K562 (cell line): Measurements from ENCODE around the gene TMEM88. TPM values are rescaled to one million over a fixed set of nuclear protein-coding genes. Genes with fewer than 3 reads are reported as not detected.

Experiments used
- CBX1 ChIP-seq: sonication (generic); IDR thresholded peaks from 2 replicates; pipeline ENCODE4 v1.6.1; 2016; ENCODE audit warnings: antibody characterized with exemption, low read depth, mild to moderate bottlenecking
- ELF2 ChIP-seq: fragments of 250-450 bp; sonication (Bioruptor Pico); IDR thresholded peaks from 2 replicates; pipeline ENCODE4 v1.5.0; 2021; ENCODE audit warnings: mild to moderate bottlenecking
- HDAC2 ChIP-seq: fragments of 450-650 bp; IDR thresholded peaks from 2 replicates; pipeline ENCODE4 v1.6.1; 2016; ENCODE audit warnings: mild to moderate bottlenecking
- MIER1 ChIP-seq: fragments of 450-650 bp; IDR thresholded peaks from 2 replicates; pipeline ENCODE4 v1.6.1; 2016; ENCODE audit warnings: antibody characterized with exemption, mild to moderate bottlenecking, low read depth
- POLR2AphosphoS2 ChIP-seq: IDR thresholded peaks from 2 replicates; pipeline ENCODE4 v1.6.1; 2012; ENCODE audit warnings: low read length, improper control_type of control experiment
- RFX5 ChIP-seq: IDR thresholded peaks from 2 replicates; pipeline ENCODE4 v1.6.1; 2011; ENCODE audit warnings: low read depth, mild to moderate bottlenecking, improper control_type of control experiment, low read length
- TRIM24 ChIP-seq, 2 experiments: fragments of 450-650 bp; IDR thresholded peaks; 2 replicates each; pipeline ENCODE4 v1.6.1; 2016
- ZNF23 ChIP-seq: fragments of 250-450 bp; sonication (Bioruptor Pico); IDR thresholded peaks from 2 replicates; pipeline ENCODE4 v1.4.0; 2020; ENCODE audit warnings: mild to moderate bottlenecking
- ZNF668 ChIP-seq: fragments of 250-450 bp; sonication (Bioruptor Pico); IDR thresholded peaks from 2 replicates; pipeline ENCODE4 v1.8.0; 2022; ENCODE audit warnings: mild to moderate bottlenecking, inconsistent platforms
- ZNF79 ChIP-seq: fragments of 250-450 bp; sonication (Bioruptor Pico); IDR thresholded peaks from 2 replicates; pipeline ENCODE4 v1.4.0; 2020; ENCODE audit warnings: low read depth, mild to moderate bottlenecking, moderate library complexity
- polyA plus RNA-seq, 8 experiments: library from polyadenylated mRNA; depleted of rRNA in 4 of 8; stranded (reverse) in 5 of 8; unstranded in 3 of 8; fragments of >200 nt; fragmentation: Nextera tagmentation in 2 of 8; fragmentation: Illumina TruSeq in 1 of 8; extraction: Ambion mirVana in 2 of 8; extraction: Trizol in 1 of 8; gene quantifications; 2 replicates each; pipeline versions ENCODE4 v1.2.1 to v1.2.3, GENCODE V29; 2011 to 2014; ENCODE audit warnings: inconsistent platforms in 1 of 8, missing spikeins in 1 of 8
- total RNA-seq, 7 experiments: library from RNA; depleted of rRNA in 6 of 7; stranded (reverse); fragments of >200 nt in 6 of 7; fragmentation: Illumina TruSeq in 2 of 7; extraction: Trizol in 2 of 7; gene quantifications; 2 replicates each; pipeline versions ENCODE4 v1.2.1 to v1.2.3, GENCODE V29; 2011 to 2021; ENCODE audit warnings: low replicate concordance in 1 of 7
- TF ChIP-seq, protein P1 (sequence below): fragments of 450-650 bp; IDR thresholded peaks from 2 replicates; pipeline ENCODE4 v1.6.1; 2016; ENCODE audit warnings: low read depth
- TF ChIP-seq, protein P2 (sequence below): sonication (generic); formaldehyde crosslinking; IDR thresholded peaks from 2 replicates; pipeline ENCODE4 v1.8.0; 2022; ENCODE audit warnings: missing genetic modification reagents, mild to moderate bottlenecking, moderate library complexity, borderline replicate concordance
- TF ChIP-seq, protein P3 (sequence below): sonication (generic); formaldehyde crosslinking; IDR thresholded peaks from 2 replicates; pipeline ENCODE4 v1.9.0; 2022; ENCODE audit warnings: mild to moderate bottlenecking, missing genetic modification reagents
- TF ChIP-seq, protein P4 (sequence below), 2 experiments: fragments of 450-650 bp in 1 of 2; IDR thresholded peaks; 2 replicates each; pipeline ENCODE4 v1.6.1; 2011 to 2017; ENCODE audit warnings: low read depth in 2 of 2, antibody characterized with exemption in 1 of 2, borderline replicate concordance in 1 of 2, low read length in 1 of 2, mild to moderate bottlenecking in 1 of 2, mixed read lengths in 1 of 2; ENCODE audit not compliant: control insufficient read depth in 1 of 2

The TMEM88 gene
- total and polyA plus RNA-seq, 9 of the 15 experiments (the other 6 are each of a cell fraction or from before 2014, with no cell fraction given) = 0.10 to 1.4 (median 0.36) TPM; not detected in 3

DNA sequence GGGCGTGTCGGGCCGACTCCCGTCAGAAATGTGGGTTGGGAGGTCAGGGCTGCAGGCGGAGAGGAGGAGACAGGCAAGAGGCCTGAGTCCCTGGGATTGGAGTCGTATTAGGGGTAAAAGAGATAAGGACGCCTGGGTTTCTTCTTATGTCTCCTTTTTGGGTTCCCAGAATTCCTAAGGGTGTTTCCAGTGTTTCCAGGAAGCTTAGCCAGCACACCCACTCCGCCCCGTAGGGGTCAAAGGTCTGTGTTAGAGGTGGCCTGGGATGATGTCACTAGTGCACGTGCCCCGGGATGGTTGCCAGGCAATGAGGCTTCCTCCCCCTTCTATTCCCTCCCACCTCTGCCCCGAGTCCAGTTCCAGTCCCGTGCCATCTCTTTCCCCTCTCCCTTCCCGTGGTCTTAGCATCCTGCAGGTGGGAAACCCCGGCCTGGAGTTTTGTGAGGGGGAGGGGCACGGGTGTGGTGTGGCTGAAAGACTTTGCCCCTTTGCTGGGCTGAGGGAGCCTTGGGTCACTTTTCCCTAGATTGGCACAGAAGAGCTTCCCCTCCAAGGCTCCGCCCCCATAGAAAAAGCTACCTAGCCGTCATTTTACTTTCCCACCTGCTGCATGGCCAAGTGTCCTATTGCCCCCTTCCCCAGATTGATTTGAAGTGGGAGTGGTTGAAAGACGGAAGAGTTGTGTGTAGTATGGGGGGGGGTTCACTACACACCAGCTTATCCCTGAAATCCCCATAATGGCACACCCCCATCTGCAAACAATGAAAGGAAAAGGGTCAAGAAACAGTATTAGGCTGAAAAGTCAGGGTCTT lies 18.1 kb upstream of the TMEM88 start (continued):
- TF ChIP-seq, protein P1, sequence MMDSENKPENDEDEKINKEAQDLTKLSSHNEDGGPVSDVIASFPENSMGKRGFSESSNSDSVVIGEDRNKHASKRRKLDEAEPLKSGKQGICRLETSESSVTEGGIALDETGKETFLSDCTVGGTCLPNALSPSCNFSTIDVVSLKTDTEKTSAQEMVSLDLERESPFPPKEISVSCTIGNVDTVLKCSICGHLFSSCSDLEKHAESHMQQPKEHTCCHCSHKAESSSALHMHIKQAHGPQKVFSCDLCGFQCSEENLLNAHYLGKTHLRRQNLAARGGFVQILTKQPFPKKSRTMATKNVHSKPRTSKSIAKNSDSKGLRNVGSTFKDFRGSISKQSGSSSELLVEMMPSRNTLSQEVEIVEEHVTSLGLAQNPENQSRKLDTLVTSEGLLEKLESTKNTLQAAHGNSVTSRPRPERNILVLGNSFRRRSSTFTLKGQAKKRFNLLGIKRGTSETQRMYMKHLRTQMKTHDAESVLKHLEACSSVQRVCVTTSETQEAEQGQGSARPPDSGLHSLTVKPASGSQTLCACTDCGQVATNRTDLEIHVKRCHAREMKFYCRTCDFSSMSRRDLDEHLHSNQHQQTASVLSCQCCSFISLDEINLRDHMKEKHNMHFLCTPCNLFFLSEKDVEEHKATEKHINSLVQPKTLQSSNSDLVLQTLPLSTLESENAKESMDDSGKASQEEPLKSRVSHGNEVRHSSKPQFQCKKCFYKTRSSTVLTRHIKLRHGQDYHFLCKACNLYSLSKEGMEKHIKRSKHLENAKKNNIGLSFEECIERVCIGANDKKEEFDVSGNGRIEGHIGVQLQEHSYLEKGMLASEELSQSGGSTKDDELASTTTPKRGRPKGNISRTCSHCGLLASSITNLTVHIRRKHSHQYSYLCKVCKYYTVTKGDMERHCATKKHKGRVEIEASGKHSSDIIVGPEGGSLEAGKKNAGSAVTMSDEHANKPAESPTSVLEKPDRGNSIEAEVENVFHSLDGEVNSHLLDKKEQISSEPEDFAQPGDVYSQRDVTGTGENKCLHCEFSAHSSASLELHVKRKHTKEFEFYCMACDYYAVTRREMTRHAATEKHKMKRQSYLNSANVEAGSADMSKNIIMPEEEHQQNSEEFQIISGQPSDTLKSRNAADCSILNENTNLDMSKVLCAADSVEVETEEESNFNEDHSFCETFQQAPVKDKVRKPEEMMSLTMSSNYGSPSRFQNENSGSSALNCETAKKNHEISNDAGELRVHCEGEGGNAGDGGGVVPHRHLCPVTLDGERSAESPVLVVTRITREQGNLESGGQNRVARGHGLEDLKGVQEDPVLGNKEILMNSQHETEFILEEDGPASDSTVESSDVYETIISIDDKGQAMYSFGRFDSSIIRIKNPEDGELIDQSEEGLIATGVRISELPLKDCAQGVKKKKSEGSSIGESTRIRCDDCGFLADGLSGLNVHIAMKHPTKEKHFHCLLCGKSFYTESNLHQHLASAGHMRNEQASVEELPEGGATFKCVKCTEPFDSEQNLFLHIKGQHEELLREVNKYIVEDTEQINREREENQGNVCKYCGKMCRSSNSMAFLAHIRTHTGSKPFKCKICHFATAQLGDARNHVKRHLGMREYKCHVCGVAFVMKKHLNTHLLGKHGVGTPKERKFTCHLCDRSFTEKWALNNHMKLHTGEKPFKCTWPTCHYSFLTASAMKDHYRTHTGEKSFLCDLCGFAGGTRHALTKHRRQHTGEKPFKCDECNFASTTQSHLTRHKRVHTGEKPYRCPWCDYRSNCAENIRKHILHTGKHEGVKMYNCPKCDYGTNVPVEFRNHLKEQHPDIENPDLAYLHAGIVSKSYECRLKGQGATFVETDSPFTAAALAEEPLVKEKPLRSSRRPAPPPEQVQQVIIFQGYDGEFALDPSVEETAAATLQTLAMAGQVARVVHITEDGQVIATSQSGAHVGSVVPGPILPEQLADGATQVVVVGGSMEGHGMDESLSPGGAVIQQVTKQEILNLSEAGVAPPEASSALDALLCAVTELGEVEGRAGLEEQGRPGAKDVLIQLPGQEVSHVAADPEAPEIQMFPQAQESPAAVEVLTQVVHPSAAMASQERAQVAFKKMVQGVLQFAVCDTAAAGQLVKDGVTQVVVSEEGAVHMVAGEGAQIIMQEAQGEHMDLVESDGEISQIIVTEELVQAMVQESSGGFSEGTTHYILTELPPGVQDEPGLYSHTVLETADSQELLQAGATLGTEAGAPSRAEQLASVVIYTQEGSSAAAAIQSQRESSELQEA = no peak
- no peak for TF ChIP-seq ZNF23 (CRISPR knock-in tag)
- 0 out of 4 replicates have a peak, but pooled peaks of 1 of the 2 experiments have one; percentile 47 for TF ChIP-seq TRIM24 (IDR thresholded peaks at IDR 0.05)
- no peak for TF ChIP-seq CBX1
- no peak for TF ChIP-seq ZNF668 (CRISPR knock-in tag)
- no peak for TF ChIP-seq MIER1
- TF ChIP-seq, protein P2, sequence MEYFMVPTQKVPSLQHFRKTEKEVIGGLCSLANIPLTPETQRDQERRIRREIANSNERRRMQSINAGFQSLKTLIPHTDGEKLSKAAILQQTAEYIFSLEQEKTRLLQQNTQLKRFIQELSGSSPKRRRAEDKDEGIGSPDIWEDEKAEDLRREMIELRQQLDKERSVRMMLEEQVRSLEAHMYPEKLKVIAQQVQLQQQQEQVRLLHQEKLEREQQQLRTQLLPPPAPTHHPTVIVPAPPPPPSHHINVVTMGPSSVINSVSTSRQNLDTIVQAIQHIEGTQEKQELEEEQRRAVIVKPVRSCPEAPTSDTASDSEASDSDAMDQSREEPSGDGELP = peak; percentile 84
- no peak for TF ChIP-seq POLR2AphosphoS2
- TF ChIP-seq, protein P3, sequence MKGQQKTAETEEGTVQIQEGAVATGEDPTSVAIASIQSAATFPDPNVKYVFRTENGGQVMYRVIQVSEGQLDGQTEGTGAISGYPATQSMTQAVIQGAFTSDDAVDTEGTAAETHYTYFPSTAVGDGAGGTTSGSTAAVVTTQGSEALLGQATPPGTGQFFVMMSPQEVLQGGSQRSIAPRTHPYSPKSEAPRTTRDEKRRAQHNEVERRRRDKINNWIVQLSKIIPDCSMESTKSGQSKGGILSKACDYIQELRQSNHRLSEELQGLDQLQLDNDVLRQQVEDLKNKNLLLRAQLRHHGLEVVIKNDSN (CRISPR knock-in tag) = peak; percentile 93
- TF ChIP-seq ELF2 (CRISPR knock-in tag) = no peak
- 0 out of 2 replicates have a peak, but pooled peaks have one; percentile 58 for TF ChIP-seq HDAC2
- TF ChIP-seq RFX5 = peak; percentile 72; the same call in 1 of the 2 replicates
- TF ChIP-seq, protein P4, sequence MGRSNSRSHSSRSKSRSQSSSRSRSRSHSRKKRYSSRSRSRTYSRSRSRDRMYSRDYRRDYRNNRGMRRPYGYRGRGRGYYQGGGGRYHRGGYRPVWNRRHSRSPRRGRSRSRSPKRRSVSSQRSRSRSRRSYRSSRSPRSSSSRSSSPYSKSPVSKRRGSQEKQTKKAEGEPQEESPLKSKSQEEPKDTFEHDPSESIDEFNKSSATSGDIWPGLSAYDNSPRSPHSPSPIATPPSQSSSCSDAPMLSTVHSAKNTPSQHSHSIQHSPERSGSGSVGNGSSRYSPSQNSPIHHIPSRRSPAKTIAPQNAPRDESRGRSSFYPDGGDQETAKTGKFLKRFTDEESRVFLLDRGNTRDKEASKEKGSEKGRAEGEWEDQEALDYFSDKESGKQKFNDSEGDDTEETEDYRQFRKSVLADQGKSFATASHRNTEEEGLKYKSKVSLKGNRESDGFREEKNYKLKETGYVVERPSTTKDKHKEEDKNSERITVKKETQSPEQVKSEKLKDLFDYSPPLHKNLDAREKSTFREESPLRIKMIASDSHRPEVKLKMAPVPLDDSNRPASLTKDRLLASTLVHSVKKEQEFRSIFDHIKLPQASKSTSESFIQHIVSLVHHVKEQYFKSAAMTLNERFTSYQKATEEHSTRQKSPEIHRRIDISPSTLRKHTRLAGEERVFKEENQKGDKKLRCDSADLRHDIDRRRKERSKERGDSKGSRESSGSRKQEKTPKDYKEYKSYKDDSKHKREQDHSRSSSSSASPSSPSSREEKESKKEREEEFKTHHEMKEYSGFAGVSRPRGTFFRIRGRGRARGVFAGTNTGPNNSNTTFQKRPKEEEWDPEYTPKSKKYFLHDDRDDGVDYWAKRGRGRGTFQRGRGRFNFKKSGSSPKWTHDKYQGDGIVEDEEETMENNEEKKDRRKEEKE (IDR thresholded peaks at IDR 0.05; ENCODE audit: borderline replicate concordance in 1 of 2, control insufficient read depth in 1 of 2, low read depth in 2 of 2, low read length in 1 of 2) = peak in 1 of 2 experiments; percentile 77; a peak in 1 of 4 replicates
- no peak for TF ChIP-seq ZNF79 (CRISPR knock-in tag)
